ENCODE measurements around the gene RIPOR3.
"Not testable (repeated sequence)": the region's sequence is repeated elsewhere in the genome, so short reads cannot be mapped to it uniquely, and the experiment has no call there.

Gene RIPOR3

GRCh38 chr20:50673466-50674137 is 17.7 kb downstream of the RIPOR3 start:
- TF ChIP-seq CTCF (IDR thresholded peaks at IDR 0.05) (no peak), ZFX (IDR thresholded peaks at IDR 0.05; ENCODE audit: borderline replicate concordance) (no peak)
- H3K27ac ChIP-seq: no peak overlapping the region

GRCh38 chr20:50673146-50673465 is 18.2 kb downstream of the RIPOR3 start:
- no peak for TF ChIP-seq CTCF (IDR thresholded peaks at IDR 0.05)
- TF ChIP-seq ZFX (IDR thresholded peaks at IDR 0.05; ENCODE audit: borderline replicate concordance): no peak
- no peak overlapping the region for H3K27ac ChIP-seq

- no peak overlapping the region for H3K27ac ChIP-seq
- TF ChIP-seq ZFX (IDR thresholded peaks at IDR 0.05; ENCODE audit: borderline replicate concordance) (no peak), CTCF (IDR thresholded peaks at IDR 0.05) (no peak)
Observed at GRCh38 chr20:50672400-50673145, 18.8 kb downstream of the RIPOR3 start.

GRCh38 chr20:50671626-50672025 is 19.7 kb downstream of the RIPOR3 start:
- H3K27ac ChIP-seq: no peak overlapping the region
- no peak for TF ChIP-seq CTCF (IDR thresholded peaks at IDR 0.05)
- TF ChIP-seq ZFX (IDR thresholded peaks at IDR 0.05; ENCODE audit: borderline replicate concordance): no peak

- H3K27ac ChIP-seq: not testable (repeated sequence)
Observed at GRCh38 chr20:50671010-50671409, 20.3 kb downstream of the RIPOR3 start.

GRCh38 chr20:50670126-50670862 is 21.0 kb downstream of the RIPOR3 start:
- no peak for TF ChIP-seq CTCF (IDR thresholded peaks at IDR 0.05)
- no peak for TF ChIP-seq ZFX (IDR thresholded peaks at IDR 0.05; ENCODE audit: borderline replicate concordance)
- no peak overlapping the region for H3K27ac ChIP-seq

DNA sequence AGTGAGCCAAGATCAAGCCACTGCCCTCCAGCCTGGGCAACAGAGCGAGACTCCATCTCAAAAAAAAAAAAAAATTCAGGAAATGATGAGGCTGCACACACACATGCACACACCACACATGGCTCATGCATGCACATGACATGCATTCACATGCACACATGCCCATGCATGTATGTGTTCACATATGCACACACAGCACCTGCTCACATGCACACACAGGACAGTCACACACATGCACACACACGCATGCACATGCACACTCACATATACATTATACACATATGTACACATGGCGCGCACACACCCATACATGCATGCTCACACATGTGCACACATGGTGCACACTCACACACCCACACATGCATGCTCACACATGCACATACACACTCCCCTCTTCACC is 22.5 kb downstream of the RIPOR3 start:
- no peak for TF ChIP-seq CTCF (IDR thresholded peaks at IDR 0.05)
- no peak for TF ChIP-seq ZFX (IDR thresholded peaks at IDR 0.05; ENCODE audit: borderline replicate concordance)
- H3K27ac ChIP-seq: no peak overlapping the region

Data from 22Rv1 (cell line).